IMR-90 (cell line): ENCODE results near the gene POLR1A. TPM values are rescaled to one million over a fixed set of nuclear protein-coding genes. Genes with fewer than 3 reads are reported as not detected.

Experiments
- ATAC-seq: fragments of 200-7000 bp; cut with Tn5 transposase; 2 replicates; pipeline ENCODE4 v1.9.1; 2020; ENCODE audit warnings: low read depth, mild to moderate bottlenecking, moderate library complexity
- BruUV-seq: library from RNA; stranded (reverse); fragments of 400-500 nt; replicated peaks from 2 replicates; lab custom pipeline; 2021; lab: Mats Ljungman, UMichigan
- CTCF ChIA-PET: fragments of 300-600 bp; formaldehyde crosslinking; extraction: SDS; loops from one replicate; lab custom pipeline; 2021; ENCODE audit warnings: antibody characterized with exemption; lab: Yijun Ruan, JAX
- POLR2A ChIA-PET: fragments of 300-600 bp; sonication (Branson Sonifier 250); formaldehyde crosslinking; loops from one replicate; lab custom pipeline; 2022; ENCODE audit warnings: antibody characterized with exemption; ENCODE audit not compliant: unreplicated experiment; lab: Charles Lee
- DNase-seq: peaks from one replicate; pipeline ENCODE4 v3.0.0; 2013
- H2AFZ ChIP-seq: replicated peaks from 2 replicates; pipeline ENCODE3; 2013; ENCODE audit warnings: low read length, mild to moderate bottlenecking; ENCODE audit not compliant: poor library complexity
- H2AK5ac ChIP-seq: 2 replicates; pipeline ENCODE4 v1.6.1; 2013; ENCODE audit warnings: low read depth, low read length, inconsistent platforms
- H2AK9ac ChIP-seq: replicated peaks from 2 replicates; pipeline ENCODE3; 2013; ENCODE audit warnings: mild to moderate bottlenecking, low read depth, low read length, moderate library complexity; ENCODE audit not compliant: poor library complexity
- H2BK120ac ChIP-seq: 2 replicates; pipeline ENCODE4 v1.6.1; 2013; ENCODE audit warnings: low read depth, low read length, inconsistent platforms
- H2BK15ac ChIP-seq: 3 replicates; pipeline ENCODE4 v1.6.1; 2013; ENCODE audit warnings: low read depth, low read length, inconsistent platforms
- H2BK20ac ChIP-seq: 2 replicates; pipeline ENCODE4 v1.6.1; 2013; ENCODE audit warnings: low read depth, mild to moderate bottlenecking, inconsistent platforms, low read length, moderate library complexity
- H2BK5ac ChIP-seq: 2 replicates; pipeline ENCODE4 v1.6.1; 2013; ENCODE audit warnings: mild to moderate bottlenecking, low read depth, low read length, inconsistent platforms; ENCODE audit not compliant: poor library complexity, severe bottlenecking
- H3K14ac ChIP-seq: replicated peaks from 2 replicates; pipeline ENCODE4 v1.6.1; 2013; ENCODE audit warnings: low read depth, low read length, inconsistent platforms
- H3K18ac ChIP-seq: 2 replicates; pipeline ENCODE4 v1.6.1; 2013; ENCODE audit warnings: low read depth, low read length, control low read depth
- H3K23ac ChIP-seq: 2 replicates; pipeline ENCODE4 v1.6.1; 2013; ENCODE audit warnings: low read depth, low read length, inconsistent platforms
- H3K27ac ChIP-seq: 2 replicates; pipeline ENCODE4 v1.5.1; 2013; ENCODE audit warnings: mild to moderate bottlenecking, control low read depth, low read length; ENCODE audit not compliant: insufficient read depth
- H3K27me3 ChIP-seq: 2 replicates; pipeline ENCODE4 v1.6.1; 2013; ENCODE audit warnings: low read length; ENCODE audit not compliant: control insufficient read depth, insufficient read depth
- H3K36me3 ChIP-seq: 2 replicates; pipeline ENCODE4 v1.6.1; 2013; ENCODE audit warnings: low read length, mixed read lengths; ENCODE audit not compliant: control insufficient read depth, insufficient read depth
- H3K4ac ChIP-seq: 2 replicates; pipeline ENCODE4 v1.6.1; 2013; ENCODE audit warnings: low read depth, low read length, inconsistent platforms
- H3K4me1 ChIP-seq: 2 replicates; pipeline ENCODE4 v1.6.1; 2013; ENCODE audit warnings: low read length, mixed read lengths; ENCODE audit not compliant: control insufficient read depth, insufficient read depth
- H3K4me2 ChIP-seq: 2 replicates; pipeline ENCODE4 v1.6.1; 2013; ENCODE audit warnings: low read depth, mild to moderate bottlenecking, control low read depth, low read length, moderate library complexity
- H3K4me3 ChIP-seq: 2 replicates; pipeline ENCODE4 v1.5.1; 2013; ENCODE audit warnings: low read depth, mild to moderate bottlenecking, control low read depth, low read length, moderate library complexity; ENCODE audit not compliant: insufficient read depth
- H3K56ac ChIP-seq: 2 replicates; pipeline ENCODE4 v1.6.1; 2013; ENCODE audit warnings: low read length, inconsistent platforms; ENCODE audit not compliant: insufficient read depth; ENCODE audit errors: extremely low read depth
- H3K79me1 ChIP-seq, 2 experiments: 2 replicates each; pipeline ENCODE4 v1.6.1; 2013; ENCODE audit warnings: low read length in 2 of 2, inconsistent platforms in 1 of 2, low read depth in 1 of 2
- H3K9ac ChIP-seq: 2 replicates; pipeline ENCODE4 v1.6.1; 2013; ENCODE audit warnings: low read depth, low read length, control low read depth
- H3K9me1 ChIP-seq: 2 replicates; pipeline ENCODE4 v1.6.1; 2013; ENCODE audit warnings: low read length, inconsistent platforms; ENCODE audit not compliant: insufficient read depth
- H3K9me3 ChIP-seq: 2 replicates; pipeline ENCODE4 v1.6.1; 2013; ENCODE audit warnings: low read length; ENCODE audit not compliant: control insufficient read depth, insufficient read depth
- H4K20me1 ChIP-seq: 2 replicates; pipeline ENCODE4 v1.6.1; 2013; ENCODE audit warnings: low read length, inconsistent platforms; ENCODE audit not compliant: insufficient read depth
- H4K5ac ChIP-seq: 2 replicates; pipeline ENCODE4 v1.6.1; 2013; ENCODE audit warnings: mild to moderate bottlenecking, low read depth, low read length, control low read depth
- H4K8ac ChIP-seq, 2 experiments: 2 replicates each; pipeline ENCODE4 v1.6.1; 2013; ENCODE audit warnings: low read depth in 2 of 2, low read length in 2 of 2, control low read depth in 1 of 2, inconsistent platforms in 1 of 2
- H4K91ac ChIP-seq: 2 replicates; pipeline ENCODE4 v1.6.1; 2013; ENCODE audit warnings: low read depth, low read length, inconsistent platforms; ENCODE audit not compliant: insufficient read depth
- RAD21 ChIP-seq: IDR thresholded peaks from 2 replicates; pipeline ENCODE4 v1.6.1; 2012; ENCODE audit warnings: low read length, improper control_type of control experiment
- SMC3 ChIP-seq: fragments of 150-350 bp; IDR thresholded peaks from 2 replicates; pipeline ENCODE4 v1.6.1; 2016; ENCODE audit warnings: low read depth, mild to moderate bottlenecking, antibody characterized with exemption, low read length, moderate library complexity
- WGBS, 2 experiments: methylation state at CpG; one replicate each; pipeline versions ENCODE4 v1.1.5 to v1.1.7; 2013; ENCODE audit warnings: missing lambda C conversion rate in 2 of 2; ENCODE audit not compliant: insufficient read length in 1 of 2; ENCODE audit errors: extremely low coverage in 2 of 2; 5-methylcytosine and 5-hydroxymethylcytosine counted together
- dilution Hi-C: fragments of 300-500 bp; cut with HindIII; formaldehyde crosslinking; loops from one replicate; pipeline ENCODE4 v1.14.3; 2018; ENCODE audit warnings: low sequenced_read_pairs; ENCODE audit not compliant: unreplicated experiment
- in situ Hi-C: fragments of 300-500 bp; cut with MboI; formaldehyde crosslinking; loops from 3 replicates; pipeline ENCODE4 v1.14.3; 2019; ENCODE audit warnings: low sequenced_read_pairs, inconsistent platforms, mixed read lengths
- intact Hi-C: fragments of 100-400 bp; cut with micrococcal nuclease; formaldehyde crosslinking; loops from 2 replicates; pipeline ENCODE4 v1.10.0; 2022
- polyA plus RNA-seq, 3 experiments: library from polyadenylated mRNA; depleted of rRNA; stranded (reverse); fragments of >200 nt; gene quantifications; 2 replicates each; pipeline ENCODE4 v1.2.3, GENCODE V29; 2012; ENCODE audit warnings: low replicate concordance in 1 of 3
- total RNA-seq: library from RNA; depleted of rRNA; stranded (reverse); fragments of >200 nt; gene quantifications from 2 replicates; pipeline ENCODE4 v1.2.3, GENCODE V29; 2012

Gene POLR1A
- total and polyA plus RNA-seq, 2 of the 4 experiments (the other 2 are of a cell fraction): 7.6 to 27.4 TPM

- H4K91ac ChIP-seq: no peak overlapping the region
- no peak overlapping the region for H3K56ac ChIP-seq
- no peak overlapping the region for H2BK20ac ChIP-seq
- no peak overlapping the region for H3K27ac ChIP-seq
- H2AK9ac ChIP-seq: no peak overlapping the region
- no peak overlapping the region for H2BK120ac ChIP-seq
- no CpG with 5 or more reads among the region's 3 CpGs for whole genome bisulfite sequencing, 2 experiments
- peaks cover 5 to 12% of the 10 kb centered on the region in 2 experiments; a peak in 2 of 4 replicates for H3K79me1 ChIP-seq
- peaks cover 8% of the 10 kb centered on the region; the same call in 1 of the 2 replicates for H3K9me1 ChIP-seq
- TF ChIP-seq SMC3 (no peak), RAD21 (no peak)
- no peak overlapping the region for H3K4me3 ChIP-seq
- peaks cover 25% of the 10 kb centered on the region for H3K36me3 ChIP-seq
- no peak overlapping the region for H2AFZ ChIP-seq
- no peak overlapping the region for H3K9ac ChIP-seq
- H4K20me1 ChIP-seq: no peaks in the 10 kb centered on the region
- CTCF ChIA-PET: interaction anchor here (0.9 kb wide), 1 partner anchor 25 kb away, joined by 3 read pairs; no protein-coding TSS in a partner anchor
- no peak overlapping the region for H2AK5ac ChIP-seq
- H3K9me3 ChIP-seq: no peaks in the 10 kb centered on the region
- no peak overlapping the region for H2BK5ac ChIP-seq
- POLR2A ChIA-PET: no interaction called here
- dilution Hi-C loops: no loop called here
- no peak overlapping the region for H4K5ac ChIP-seq
- H3K18ac ChIP-seq: no peak overlapping the region
- H3K27me3 ChIP-seq: no peaks in the 10 kb centered on the region
- intact Hi-C loops: no loop called here
- DNase-seq (no peak), ATAC-seq (no peak)
- H3K4me1 ChIP-seq: peaks cover 8% of the 10 kb centered on the region
- no peak overlapping the region; the same call in 1 of the 2 replicates for H3K4ac ChIP-seq
- in situ Hi-C loops: no loop called here
- H2BK15ac ChIP-seq: no peak overlapping the region; the same call in 2 of the 3 replicates
- H3K14ac ChIP-seq: no peak overlapping the region
- no TSS peak for BruUV-seq
- H3K23ac ChIP-seq: no peak overlapping the region
- H3K4me2 ChIP-seq: no peak overlapping the region
- no peak overlapping the region for H4K8ac ChIP-seq
Measured at GRCh38 chr2:86055314-86055713, 50.4 kb downstream of the POLR1A start.
